Central memory CD8-positive, alpha-beta T cell (primary cell): ENCODE data around the gene EGFL8.

Experiments used
- ATAC-seq: fragments of 150-1000 bp; cut with Tn5 transposase; replicated peaks from 2 replicates; pipeline ENCODE4 v1.10.0; 2022; ENCODE audit warnings: mild to moderate bottlenecking, moderate FRiP score, moderate number of reproducible peaks; ENCODE audit not compliant: poor library complexity, severe bottlenecking; ENCODE audit errors: extremely low read depth
- DNase-seq, 2 donors: peaks; one replicate each; pipeline ENCODE4 v3.0.0; 2021; ENCODE audit warnings: low spot score in 2 of 2
- H3K27ac Mint-ChIP-seq: one replicate; pipeline ENCODE4 v1.8.0; 2022; ENCODE audit warnings: low read depth, mild to moderate bottlenecking, moderate library complexity, mixed read lengths
- H3K27me3 Mint-ChIP-seq: one replicate; pipeline ENCODE4 v1.8.0; 2022; ENCODE audit warnings: mixed read lengths
- H3K36me3 Mint-ChIP-seq: one replicate; pipeline ENCODE4 v1.8.0; 2022; ENCODE audit warnings: mild to moderate bottlenecking, moderate library complexity, mixed read lengths; ENCODE audit not compliant: insufficient read depth
- H3K4me1 Mint-ChIP-seq: one replicate; pipeline ENCODE4 v1.8.0; 2022; ENCODE audit warnings: mixed read lengths
- H3K4me3 Mint-ChIP-seq: one replicate; pipeline ENCODE4 v1.8.0; 2022; ENCODE audit warnings: mild to moderate bottlenecking, moderate library complexity, mixed read lengths
- H3K9me3 Mint-ChIP-seq: one replicate; pipeline ENCODE4 v1.8.0; 2022; ENCODE audit warnings: mixed read lengths

EGFL8 gene

DNA sequence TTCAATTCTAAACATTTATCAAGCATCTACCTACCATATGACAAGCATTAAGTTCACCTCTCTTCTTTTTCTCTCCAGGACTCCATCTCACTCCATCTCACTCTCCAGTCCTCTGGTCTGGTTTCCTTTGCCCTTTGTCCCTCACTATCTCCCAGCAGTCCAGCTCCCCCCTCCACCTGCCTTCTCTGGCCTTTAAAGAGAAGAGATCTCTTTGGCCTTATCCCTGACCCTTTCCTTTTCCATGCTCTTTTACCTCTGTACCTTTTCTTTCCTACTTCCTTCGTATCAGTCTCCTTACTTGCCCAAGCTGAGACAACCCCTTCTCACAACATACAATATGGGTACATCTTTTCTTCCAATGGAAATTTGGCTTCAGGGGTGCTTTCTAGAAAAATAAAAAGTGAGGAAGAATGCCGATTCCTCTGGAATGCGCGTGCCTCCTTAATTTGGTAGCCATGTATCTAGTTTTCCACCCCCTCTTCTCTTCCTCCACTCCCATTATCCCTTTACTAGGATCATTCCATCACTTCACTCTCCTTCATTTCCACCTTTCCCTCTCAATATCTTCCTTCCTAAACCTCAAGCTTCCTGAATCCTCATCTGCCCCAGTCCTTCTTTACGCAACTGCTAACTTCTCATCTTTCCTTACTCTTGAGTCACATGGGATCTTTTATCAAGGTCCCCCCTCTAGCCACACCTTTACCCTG is 12.2 kb downstream of the EGFL8 start:
- Mint-ChIP-seq H3K36me3 (peaks cover 27% of the 10 kb centered on the region), H3K27me3 (no peaks in the 10 kb centered on the region), H3K4me1 (peaks cover 70% of the 10 kb centered on the region), H3K27ac (peak overlapping the region; percentile 83), H3K9me3 (no peaks in the 10 kb centered on the region), H3K4me3 (peak overlapping the region; percentile 88)
- ATAC-seq (no peak), DNase-seq (no peak)

DNA sequence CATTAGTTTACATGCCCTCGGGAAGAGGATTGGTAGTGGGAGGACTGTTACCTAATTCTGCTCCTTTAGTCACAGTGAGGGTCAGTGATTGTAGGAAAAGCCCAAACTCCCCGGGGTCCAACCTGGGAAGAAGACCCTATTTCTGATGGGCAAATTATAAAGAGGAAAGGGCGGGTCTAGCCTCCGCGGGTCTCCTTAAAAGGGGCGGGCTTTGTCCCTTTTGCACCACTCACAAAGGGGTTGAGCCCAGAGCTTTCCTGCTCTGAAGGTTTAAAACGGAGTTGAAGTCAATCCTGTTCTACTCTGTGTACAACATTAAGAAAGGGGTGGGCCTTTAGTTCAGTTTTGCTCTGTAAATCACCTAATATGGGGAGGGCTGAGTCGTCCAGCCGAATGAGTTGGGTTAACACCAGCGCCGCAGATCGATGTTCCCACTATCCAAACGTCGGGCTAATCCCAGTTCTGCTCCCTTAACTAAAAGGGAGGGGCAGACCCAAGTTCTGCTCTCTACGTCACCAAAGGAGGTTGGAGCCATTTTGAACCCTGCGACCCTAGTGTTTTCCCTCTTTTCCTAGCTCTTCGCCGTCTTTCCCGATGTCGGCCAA is 12.9 kb downstream of the EGFL8 start:
- Mint-ChIP-seq H3K4me1 (peaks cover 70% of the 10 kb centered on the region), H3K36me3 (peaks cover 29% of the 10 kb centered on the region), H3K9me3 (no peaks in the 10 kb centered on the region), H3K4me3 (peak overlapping the region; percentile 88), H3K27me3 (no peaks in the 10 kb centered on the region), H3K27ac (peak overlapping the region; percentile 83)
- ATAC-seq (no peak), DNase-seq (no peak)

DNA sequence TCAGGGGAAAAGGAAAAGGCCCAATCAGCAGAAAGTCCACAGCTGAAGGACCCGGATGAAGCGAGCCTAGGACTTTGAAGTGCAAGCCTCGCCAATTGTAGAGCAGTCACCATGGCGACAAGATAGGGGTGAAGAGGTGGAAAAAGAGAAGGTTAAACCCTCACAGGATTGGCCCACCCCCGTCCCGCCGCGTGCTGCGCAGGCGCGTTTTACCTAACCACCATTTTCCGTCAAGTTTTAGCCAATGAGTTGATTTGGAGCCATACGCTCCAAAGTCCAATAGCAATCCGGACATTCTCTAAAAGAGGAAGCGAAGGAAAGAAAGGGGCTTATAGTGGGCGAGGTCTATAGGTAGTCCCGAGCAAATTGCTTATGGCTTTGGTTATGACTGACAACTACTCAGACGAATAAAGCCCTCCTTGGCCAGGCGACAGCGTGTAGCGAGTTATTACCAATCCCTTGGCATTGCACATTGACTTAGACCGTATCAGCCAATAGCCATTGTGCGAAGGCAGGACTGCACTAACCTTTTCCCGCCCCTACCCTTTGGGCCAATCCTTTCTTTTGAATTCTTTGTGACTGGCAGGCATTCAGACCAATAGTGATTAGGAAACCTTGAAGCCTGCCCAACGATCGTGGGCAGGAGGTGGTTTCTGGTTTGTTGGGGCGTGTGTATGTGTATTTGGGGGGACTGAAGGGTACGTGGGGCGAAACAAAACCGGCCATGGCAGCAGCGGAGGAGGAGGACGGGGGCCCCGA is 13.6 kb downstream of the EGFL8 start, which contains the start of gene RNF5:
TSS of gene RNF5 (plus strand) at position 618 of the 759 bp plus-strand sequence. CDS start at position 725, 107 bp downstream.
- ATAC-seq (peak; percentile 89), DNase-seq (peak; percentile 71 to 94)
- no peaks in the 10 kb centered on the region for H3K27me3 Mint-ChIP-seq
- no peaks in the 10 kb centered on the region for H3K9me3 Mint-ChIP-seq
- H3K36me3 Mint-ChIP-seq = peaks cover 32% of the 10 kb centered on the region
- H3K27ac Mint-ChIP-seq = peak within 1 kb of the TSS; percentile 83
- peak within 1 kb of the TSS; percentile 88 for H3K4me3 Mint-ChIP-seq
- H3K4me1 Mint-ChIP-seq = peaks cover 70% of the 10 kb centered on the region

DNA sequence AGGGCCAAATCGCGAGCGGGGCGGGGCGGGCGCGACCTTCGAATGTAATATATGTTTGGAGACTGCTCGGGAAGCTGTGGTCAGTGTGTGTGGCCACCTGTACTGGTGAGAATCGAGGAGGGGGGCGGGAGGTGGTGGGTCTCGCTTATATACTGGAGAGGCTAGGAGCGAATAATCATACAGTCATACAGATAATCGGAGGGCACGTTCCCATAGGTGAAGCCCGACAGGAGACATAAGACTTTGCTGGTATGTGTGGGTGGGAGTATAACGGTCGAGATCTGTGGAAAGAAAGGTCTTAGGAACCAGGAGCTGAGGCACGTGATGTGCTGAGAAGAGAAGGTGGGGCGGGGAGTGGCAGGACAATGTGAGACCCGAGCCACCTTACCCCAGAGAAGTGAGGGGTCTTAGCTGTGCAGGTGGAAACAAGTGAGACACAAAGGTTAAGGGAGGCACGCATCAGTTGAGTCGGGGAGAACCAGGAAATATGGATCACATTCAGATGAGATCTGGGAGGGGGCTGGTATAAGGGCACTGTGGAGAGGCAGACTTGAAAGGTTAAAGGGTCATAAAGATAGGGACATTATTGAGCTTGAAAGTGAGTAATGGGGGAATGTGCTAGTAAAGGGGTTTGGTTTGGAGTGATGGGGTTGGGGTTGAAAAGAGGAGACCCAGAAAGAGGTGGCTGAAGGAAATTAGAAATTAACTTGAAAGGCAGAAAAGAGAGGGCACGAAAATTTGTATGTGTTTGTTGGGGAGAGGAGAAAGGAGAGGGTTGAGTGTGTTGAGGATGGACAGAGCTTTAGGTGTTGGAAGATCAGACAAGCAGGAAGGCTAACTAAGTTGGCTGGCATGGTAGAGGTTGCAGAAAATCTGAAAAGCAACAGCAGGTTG is 14.4 kb downstream of the EGFL8 start:
- Mint-ChIP-seq H3K27me3 (no peaks in the 10 kb centered on the region), H3K9me3 (no peaks in the 10 kb centered on the region), H3K4me3 (peak overlapping the region; percentile 88), H3K4me1 (peaks cover 62% of the 10 kb centered on the region), H3K27ac (peak overlapping the region; percentile 83), H3K36me3 (peaks cover 32% of the 10 kb centered on the region)
- ATAC-seq (no peak), DNase-seq (no peak)

DNA sequence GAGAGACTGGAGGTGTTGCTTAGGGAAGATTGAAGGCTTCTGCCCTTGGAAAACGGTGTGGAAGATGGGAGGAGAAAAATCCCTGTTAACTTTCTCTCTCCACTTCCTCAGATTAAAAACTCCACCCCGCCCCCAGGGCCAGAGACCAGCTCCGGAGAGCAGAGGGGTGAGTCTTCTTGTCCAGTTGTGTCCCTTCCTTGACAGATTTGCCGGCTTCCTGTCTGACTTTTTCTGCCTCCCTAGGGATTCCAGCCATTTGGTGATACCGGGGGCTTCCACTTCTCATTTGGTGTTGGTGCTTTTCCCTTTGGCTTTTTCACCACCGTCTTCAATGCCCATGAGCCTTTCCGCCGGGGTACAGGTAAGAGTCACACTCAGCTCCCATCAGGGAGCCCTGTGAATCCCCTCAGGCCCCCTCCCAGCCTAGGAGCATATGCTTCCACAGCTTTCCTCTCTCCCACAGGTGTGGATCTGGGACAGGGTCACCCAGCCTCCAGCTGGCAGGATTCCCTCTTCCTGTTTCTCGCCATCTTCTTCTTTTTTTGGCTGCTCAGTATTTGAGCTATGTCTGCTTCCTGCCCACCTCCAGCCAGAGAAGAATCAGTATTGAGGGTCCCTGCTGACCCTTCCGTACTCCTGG is 15.5 kb downstream of the EGFL8 start:
- Mint-ChIP-seq H3K9me3 (no peaks in the 10 kb centered on the region), H3K4me1 (peaks cover 55% of the 10 kb centered on the region), H3K27me3 (no peaks in the 10 kb centered on the region), H3K4me3 (peak overlapping the region; percentile 28), H3K27ac (peak overlapping the region; percentile 32), H3K36me3 (peaks cover 32% of the 10 kb centered on the region)
- DNase-seq (no peak), ATAC-seq (no peak)

DNA sequence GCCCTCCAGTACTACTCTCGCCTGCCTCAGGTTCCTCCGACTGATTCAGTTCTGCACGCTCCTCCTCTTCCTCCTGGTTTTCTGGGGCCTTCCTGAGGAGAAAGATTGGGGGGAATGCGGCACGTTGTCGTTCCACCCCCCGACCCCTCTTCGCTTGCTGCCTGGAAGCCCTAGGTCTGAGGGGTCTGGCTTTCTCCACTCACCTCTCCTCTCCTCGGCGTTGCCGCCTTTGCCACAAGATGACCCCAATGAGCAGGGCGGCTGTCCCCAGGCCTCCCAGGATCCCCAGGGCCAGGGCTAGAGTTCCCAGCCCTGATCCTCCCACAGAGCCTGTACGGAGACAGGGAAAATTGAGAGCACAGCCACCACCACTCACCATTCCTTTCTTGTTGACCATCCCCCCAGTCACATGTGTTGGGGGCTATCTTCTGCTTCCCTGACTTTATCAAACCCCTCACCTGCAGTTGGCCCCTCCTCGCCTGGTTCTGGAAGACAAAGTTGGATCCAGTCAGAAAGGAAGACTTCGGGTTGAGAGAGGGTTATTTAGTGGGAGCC is 16.8 kb downstream of the EGFL8 start:
- no peaks in the 10 kb centered on the region for H3K27me3 Mint-ChIP-seq
- no peak overlapping the region for H3K27ac Mint-ChIP-seq
- peaks cover 54% of the 10 kb centered on the region for H3K4me1 Mint-ChIP-seq
- DNase-seq (no peak), ATAC-seq (no peak)
- no peaks in the 10 kb centered on the region for H3K9me3 Mint-ChIP-seq
- H3K36me3 Mint-ChIP-seq = peaks cover 36% of the 10 kb centered on the region
- no peak overlapping the region for H3K4me3 Mint-ChIP-seq

DNA sequence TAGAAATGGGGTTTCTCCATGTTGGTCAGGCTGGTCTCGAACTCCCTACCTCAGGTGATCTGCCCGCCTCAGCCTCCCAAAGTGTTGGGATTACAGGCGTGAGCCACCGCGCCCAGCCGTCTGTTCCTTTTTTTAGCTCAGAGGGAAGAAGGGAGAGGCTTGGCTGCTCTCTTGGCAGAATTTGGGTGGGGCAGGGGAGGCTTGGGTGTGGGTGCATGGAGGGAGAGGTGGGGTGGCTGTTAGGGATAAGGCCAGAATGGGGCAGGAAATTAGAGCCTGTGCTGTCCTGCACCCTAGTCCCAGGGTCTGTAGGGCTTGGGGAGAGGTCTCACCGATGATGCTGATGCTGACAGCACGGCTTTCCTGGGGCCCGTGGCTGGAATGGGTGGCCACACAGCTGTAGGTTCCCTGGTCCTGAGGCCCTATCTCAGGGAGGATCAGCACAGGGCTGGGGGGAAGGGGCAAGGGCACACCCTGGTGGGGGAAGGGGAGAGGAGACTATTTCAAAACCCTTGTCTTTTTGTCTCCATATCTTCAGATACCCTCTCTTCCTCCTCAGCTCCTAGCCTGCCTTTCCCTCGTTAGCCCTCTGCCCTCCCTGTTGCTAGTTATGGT is 17.6 kb downstream of the EGFL8 start:
- no peak for ATAC-seq
- peaks cover 54% of the 10 kb centered on the region for H3K4me1 Mint-ChIP-seq

DNA sequence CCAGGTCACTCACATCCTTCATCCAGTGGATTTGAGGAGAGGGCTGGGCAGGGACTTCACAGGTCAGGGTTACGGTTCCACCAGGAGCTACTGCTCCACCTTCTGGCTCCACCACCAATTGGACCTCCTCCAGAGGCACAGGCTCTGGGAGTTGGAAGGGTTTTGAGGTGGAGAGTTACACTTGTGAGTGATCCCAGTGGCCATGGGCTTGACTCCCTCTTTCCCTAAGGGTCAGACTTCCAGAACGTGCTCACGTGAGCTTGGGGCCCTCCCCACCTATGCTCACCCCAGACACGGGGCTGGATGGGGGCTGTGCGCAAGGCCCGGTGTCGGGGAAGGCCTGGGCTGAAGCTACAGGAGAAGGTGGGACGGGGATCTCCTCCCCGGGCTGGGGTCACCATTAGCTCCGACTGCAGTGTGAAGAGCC is 18.2 kb downstream of the EGFL8 start:
- ATAC-seq = no peak
- Mint-ChIP-seq H3K36me3 (peaks cover 46% of the 10 kb centered on the region), H3K27ac (no peak overlapping the region), H3K4me3 (no peak overlapping the region), H3K4me1 (peaks cover 54% of the 10 kb centered on the region), H3K27me3 (no peaks in the 10 kb centered on the region), H3K9me3 (no peaks in the 10 kb centered on the region)
- no peak for DNase-seq

More for the DNA sequence above, 17.6 kb downstream of the EGFL8 start:
- H3K36me3 Mint-ChIP-seq = peaks cover 44% of the 10 kb centered on the region
- DNase-seq = no peak
- H3K27me3 Mint-ChIP-seq = no peaks in the 10 kb centered on the region
- H3K4me3 Mint-ChIP-seq = no peak overlapping the region
- no peak overlapping the region for H3K27ac Mint-ChIP-seq
- H3K9me3 Mint-ChIP-seq = no peaks in the 10 kb centered on the region

DNA sequence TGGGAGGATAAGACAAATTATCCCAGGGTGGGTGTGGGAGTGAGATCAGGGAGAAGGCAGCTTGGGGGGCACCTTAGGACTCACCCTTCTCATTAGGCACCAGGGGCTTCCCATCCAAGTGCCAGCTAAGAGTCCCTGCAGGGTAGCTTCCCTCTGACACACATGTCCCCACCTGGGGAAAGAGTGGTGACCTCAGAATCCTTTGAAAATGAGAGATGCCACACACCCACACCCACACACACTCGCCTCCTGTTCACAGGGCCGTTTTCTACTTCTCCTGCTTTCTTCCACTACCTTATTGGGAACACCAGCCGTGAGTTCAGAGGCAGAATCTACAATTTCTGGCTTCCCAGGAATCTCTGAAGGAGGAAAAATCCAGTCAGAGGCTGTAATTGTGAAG is 18.6 kb downstream of the EGFL8 start:
- H3K9me3 Mint-ChIP-seq = no peaks in the 10 kb centered on the region
- no peak overlapping the region for H3K4me3 Mint-ChIP-seq
- peaks cover 47% of the 10 kb centered on the region for H3K36me3 Mint-ChIP-seq
- ATAC-seq (no peak), DNase-seq (no peak)
- no peaks in the 10 kb centered on the region for H3K27me3 Mint-ChIP-seq
- H3K27ac Mint-ChIP-seq = no peak overlapping the region
- H3K4me1 Mint-ChIP-seq = peaks cover 54% of the 10 kb centered on the region

DNA sequence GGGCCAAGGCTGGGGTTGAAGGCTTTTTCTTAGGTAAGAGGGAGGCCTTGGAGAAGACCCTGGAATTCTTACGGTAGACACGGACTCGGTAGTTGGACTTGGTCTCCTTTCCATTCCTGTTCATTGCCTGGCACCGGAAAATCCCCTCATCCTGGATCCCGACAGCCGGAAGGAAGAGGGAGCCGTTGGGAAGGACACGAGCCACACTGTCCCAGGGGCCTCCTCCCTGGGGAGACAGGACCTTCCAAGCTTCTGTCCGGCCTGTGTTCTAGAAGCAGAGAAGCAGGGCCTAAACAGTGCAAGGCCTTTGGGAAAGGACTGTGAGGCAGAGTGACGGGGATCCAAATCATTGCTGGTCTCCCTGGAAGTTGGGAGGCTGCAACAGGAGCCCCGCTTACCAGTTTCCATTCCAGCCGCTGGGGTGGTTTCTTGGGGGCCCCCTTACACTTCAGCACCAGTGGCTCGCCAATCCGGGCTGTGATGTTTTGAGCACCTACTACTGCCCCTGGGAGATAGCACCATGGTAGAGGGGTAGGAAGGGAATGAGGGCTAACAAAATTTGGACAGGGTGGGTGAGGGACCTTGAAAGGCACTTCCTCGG is 19.2 kb downstream of the EGFL8 start:
- Mint-ChIP-seq H3K27ac (no peak overlapping the region), H3K4me1 (peaks cover 52% of the 10 kb centered on the region)
- no peak for DNase-seq

DNA sequence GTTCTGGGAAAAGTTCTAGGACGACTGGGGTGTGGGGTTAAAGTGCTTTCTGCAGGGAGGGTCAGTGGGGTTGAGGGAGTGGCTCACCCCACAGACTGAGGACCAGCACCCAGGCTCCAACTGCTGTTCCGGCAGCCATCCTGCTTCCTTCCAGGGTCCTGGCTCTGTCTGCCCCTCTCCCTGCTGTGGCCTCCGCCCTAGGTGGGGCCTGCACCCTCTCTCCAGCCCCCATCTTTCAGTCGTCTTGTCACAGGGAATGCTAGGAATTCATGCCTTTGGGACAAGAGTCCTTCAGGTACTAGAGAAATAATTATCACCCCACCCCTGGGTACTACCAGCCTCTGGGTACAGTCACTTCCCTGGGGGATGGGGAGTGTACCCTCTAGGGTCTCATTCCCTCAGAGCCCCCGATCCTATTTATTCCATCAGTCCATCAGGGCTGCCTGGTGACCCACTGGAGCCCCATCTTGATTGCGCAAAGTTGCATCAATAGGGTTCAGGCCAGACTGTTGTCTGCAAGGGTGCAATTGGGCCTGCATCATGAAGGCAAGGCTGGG is 19.8 kb downstream of the EGFL8 start, which contains the start of gene AGER:
TSS of gene AGER (minus strand) at position 170 of the 557 bp plus-strand sequence. CDS start at position 139, 31 bp downstream.
- Mint-ChIP-seq H3K4me3 (no peak within 1 kb of the TSS), H3K9me3 (no peaks in the 10 kb centered on the region), H3K36me3 (peaks cover 51% of the 10 kb centered on the region), H3K27ac (peak within 1 kb of the TSS; percentile 76), H3K27me3 (no peaks in the 10 kb centered on the region), H3K4me1 (peaks cover 52% of the 10 kb centered on the region)
- DNase-seq (no peak), ATAC-seq (no peak)

More for the DNA sequence above, 19.2 kb downstream of the EGFL8 start:
- ATAC-seq = no peak
- H3K36me3 Mint-ChIP-seq = peaks cover 47% of the 10 kb centered on the region
- H3K9me3 Mint-ChIP-seq = no peaks in the 10 kb centered on the region
- no peak overlapping the region for H3K4me3 Mint-ChIP-seq
- no peaks in the 10 kb centered on the region for H3K27me3 Mint-ChIP-seq
